IPS-18a (cell line): Measurements from ENCODE around the gene ZNF428.
"Not testable (repeated sequence)": the region's sequence is repeated elsewhere in the genome, so short reads cannot be mapped to it uniquely, and the experiment has no call there.

Experiments
- H3K27ac ChIP-seq: one replicate; pipeline ENCODE4 v1.5.1; 2013; ENCODE audit warnings: low read length
- H3K27me3 ChIP-seq: one replicate; pipeline ENCODE4 v1.6.1; 2013; ENCODE audit warnings: mild to moderate bottlenecking, low read length; ENCODE audit not compliant: control insufficient read depth, insufficient read depth
- H3K36me3 ChIP-seq: one replicate; pipeline ENCODE4 v1.6.1; 2013; ENCODE audit warnings: low read depth, low read length; ENCODE audit not compliant: control insufficient read depth
- H3K4me1 ChIP-seq: one replicate; pipeline ENCODE4 v1.6.1; 2013; ENCODE audit warnings: low read depth, low read length; ENCODE audit not compliant: control insufficient read depth
- H3K4me3 ChIP-seq: one replicate; pipeline ENCODE4 v1.5.1; 2013; ENCODE audit warnings: low read length
- H3K9ac ChIP-seq: one replicate; pipeline ENCODE4 v1.6.1; 2013; ENCODE audit warnings: mild to moderate bottlenecking, low read length, moderate library complexity
- H3K9me3 ChIP-seq: one replicate; pipeline ENCODE4 v1.6.1; 2013; ENCODE audit warnings: low read depth, low read length; ENCODE audit not compliant: control insufficient read depth

Gene ZNF428

DNA sequence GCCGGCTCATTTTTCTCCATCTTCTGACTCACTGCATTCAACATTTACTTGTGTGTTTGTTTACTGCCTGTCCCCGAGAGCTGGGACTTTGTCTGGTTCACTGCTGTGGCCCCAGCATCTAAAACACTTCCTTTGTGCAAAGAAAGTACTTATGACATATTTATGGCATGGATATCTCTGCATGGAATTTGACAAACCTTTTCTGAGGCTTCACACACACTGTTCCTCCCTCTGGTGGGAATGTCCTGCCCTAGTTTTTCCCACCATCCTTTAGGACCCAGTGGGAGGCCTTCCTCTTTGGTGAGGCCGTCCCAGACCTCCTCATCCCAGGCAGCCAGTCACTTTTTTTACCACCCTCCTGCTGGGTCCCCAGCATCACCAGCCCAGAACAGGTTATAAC lies 8.9 kb downstream of the ZNF428 start:
- peaks cover 4% of the 10 kb centered on the region for H3K36me3 ChIP-seq
- H3K27ac ChIP-seq, result no peak overlapping the region

DNA sequence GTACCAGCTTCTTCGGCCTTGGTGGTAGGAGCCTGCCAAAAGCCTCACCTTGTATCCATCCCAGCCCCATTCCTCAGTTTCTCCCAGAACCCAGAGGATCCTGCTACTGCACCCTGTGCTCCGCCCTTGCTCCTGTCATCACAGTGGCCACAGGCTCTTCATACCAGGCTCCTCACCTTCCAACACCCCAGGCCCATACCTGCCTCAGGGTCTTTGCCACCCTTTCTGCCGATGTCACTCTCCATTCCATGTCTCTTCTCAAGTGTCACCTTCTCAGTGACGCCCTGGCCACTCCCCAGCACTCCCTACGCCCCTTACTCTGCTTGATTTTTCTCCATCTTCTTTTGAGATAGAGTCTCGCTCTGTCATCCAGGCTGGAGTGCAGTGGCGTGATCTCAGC lies 9.6 kb downstream of the ZNF428 start:
- Histone ChIP-seq H3K36me3 (peaks cover 4% of the 10 kb centered on the region), H3K9ac (no peak overlapping the region), H3K9me3 (no peaks in the 10 kb centered on the region), H3K4me1 (no peaks in the 10 kb centered on the region), H3K27ac (no peak overlapping the region), H3K4me3 (no peak overlapping the region), H3K27me3 (no peaks in the 10 kb centered on the region)

More for the DNA sequence above, 8.9 kb downstream of the ZNF428 start:
- Histone ChIP-seq H3K4me3 (no peak overlapping the region), H3K9me3 (no peaks in the 10 kb centered on the region), H3K27me3 (no peaks in the 10 kb centered on the region), H3K4me1 (no peaks in the 10 kb centered on the region), H3K9ac (no peak overlapping the region)

- no peak overlapping the region for H3K27ac ChIP-seq
- H3K36me3 ChIP-seq, result no peaks in the 10 kb centered on the region
- H3K4me3 ChIP-seq, result no peak overlapping the region
- H3K9me3 ChIP-seq, result no peaks in the 10 kb centered on the region
- no peak overlapping the region for H3K9ac ChIP-seq
- H3K4me1 ChIP-seq, result no peaks in the 10 kb centered on the region
- H3K27me3 ChIP-seq, result no peaks in the 10 kb centered on the region
Measured at GRCh38 chr19:43607238-43608205, 11.9 kb downstream of the ZNF428 start.

- H3K4me3 ChIP-seq, result no peak overlapping the region
- H3K27ac ChIP-seq, result no peak overlapping the region
- no peaks in the 10 kb centered on the region for H3K9me3 ChIP-seq
- H3K9ac ChIP-seq, result no peak overlapping the region
- H3K36me3 ChIP-seq, result no peaks in the 10 kb centered on the region
- no peaks in the 10 kb centered on the region for H3K27me3 ChIP-seq
- H3K4me1 ChIP-seq, result no peaks in the 10 kb centered on the region
Measured at GRCh38 chr19:43606569-43607229, 12.7 kb downstream of the ZNF428 start.

DNA sequence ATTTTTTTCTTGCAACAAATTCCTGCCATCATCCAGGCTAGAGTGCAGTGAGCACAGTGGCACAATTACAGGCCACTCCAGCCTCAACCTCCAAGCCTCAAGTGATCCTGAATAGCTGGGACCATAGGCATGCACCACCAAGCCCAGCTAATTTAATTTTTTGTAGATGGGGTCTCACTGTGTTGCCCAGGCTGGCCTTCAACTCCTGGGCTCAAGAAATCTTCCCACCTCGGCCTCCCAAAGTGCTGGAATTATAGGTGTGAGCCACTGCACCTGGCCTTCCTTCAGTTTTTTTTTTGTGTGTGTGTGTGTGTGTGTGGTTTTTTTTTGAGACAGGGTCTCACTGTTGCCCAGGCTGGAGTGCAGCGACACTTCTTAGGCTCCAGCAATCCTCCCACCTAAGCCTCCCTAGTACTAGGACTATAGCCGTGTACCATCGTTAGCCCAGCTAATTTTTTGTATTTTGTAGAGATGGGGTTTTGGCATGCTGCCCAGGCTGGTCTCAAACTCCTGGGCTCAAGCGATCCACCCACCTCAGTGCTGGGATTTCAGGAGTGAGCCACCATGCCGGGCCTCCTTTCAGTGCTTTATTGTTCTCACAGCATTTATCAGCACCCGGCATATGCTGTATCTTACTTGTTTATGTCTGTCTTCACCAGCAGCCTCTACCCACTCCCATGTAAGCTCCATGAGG lies 13.4 kb downstream of the ZNF428 start:
- H3K27me3 ChIP-seq, result no peaks in the 10 kb centered on the region
- H3K9ac ChIP-seq, result no peak overlapping the region
- H3K27ac ChIP-seq, result no peak overlapping the region
- H3K9me3 ChIP-seq, result no peaks in the 10 kb centered on the region
- no peaks in the 10 kb centered on the region for H3K4me1 ChIP-seq
- H3K36me3 ChIP-seq, result no peaks in the 10 kb centered on the region
- H3K4me3 ChIP-seq, result no peak overlapping the region

DNA sequence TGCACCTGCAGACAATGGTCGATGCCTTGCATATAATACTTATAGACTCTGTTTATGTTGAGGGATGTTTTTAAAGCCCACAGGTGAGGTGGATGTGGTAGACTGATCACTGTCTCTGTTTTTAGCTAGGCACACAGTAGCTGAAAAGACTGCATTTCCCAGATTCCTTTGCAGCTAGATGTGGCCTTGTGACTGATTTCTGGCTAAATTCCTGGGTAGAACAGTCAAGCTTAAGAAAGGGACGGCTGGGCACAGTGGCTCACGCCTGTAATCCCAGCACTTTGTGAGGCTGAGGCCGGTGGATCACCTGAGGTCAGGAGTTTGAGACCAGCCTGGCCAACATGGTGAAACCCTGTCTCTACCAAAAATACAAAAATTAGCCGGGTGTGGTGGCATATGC lies 19.1 kb downstream of the ZNF428 start:
- not testable (repeated sequence) for H3K9ac ChIP-seq, H3K36me3 ChIP-seq, H3K27me3 ChIP-seq, H3K4me1 ChIP-seq, H3K4me3 ChIP-seq, H3K9me3 ChIP-seq, H3K27ac ChIP-seq

DNA sequence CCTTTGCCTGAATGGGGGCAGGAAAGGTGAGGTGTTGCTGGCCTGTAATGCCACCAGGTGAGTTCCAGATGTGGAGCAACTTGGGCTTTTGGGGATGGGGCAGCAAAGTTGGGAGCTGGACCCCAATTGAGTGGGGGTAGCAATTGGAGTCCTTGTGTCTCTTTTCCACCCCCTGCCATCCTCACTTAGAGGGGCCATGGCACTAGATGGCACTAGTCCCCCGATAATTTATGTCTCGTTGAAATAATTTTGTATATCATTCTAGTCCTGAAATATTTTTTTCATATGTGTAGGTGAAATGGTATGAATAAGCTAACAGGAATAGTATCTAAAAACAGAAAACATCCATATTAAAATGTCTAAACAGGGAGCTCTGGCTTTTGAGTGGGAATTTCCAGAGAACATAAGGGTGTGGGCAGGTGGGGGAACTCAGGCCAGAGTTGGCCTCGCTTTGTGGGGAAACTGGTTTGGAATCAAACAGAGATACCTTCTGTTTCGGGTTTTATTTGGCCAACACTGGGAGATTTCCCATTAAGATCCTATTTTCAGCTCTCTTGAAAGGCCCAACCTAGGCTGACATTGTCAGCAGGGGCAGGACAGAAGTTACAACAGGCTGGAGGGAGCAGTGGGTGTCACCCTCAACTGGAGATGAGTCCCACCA lies 19.7 kb downstream of the ZNF428 start:
- Histone ChIP-seq H3K4me3 (no peak overlapping the region), H3K9ac (no peak overlapping the region), H3K36me3 (peaks cover 4% of the 10 kb centered on the region), H3K9me3 (no peaks in the 10 kb centered on the region), H3K27ac (no peak overlapping the region), H3K4me1 (peaks cover 4% of the 10 kb centered on the region), H3K27me3 (no peaks in the 10 kb centered on the region)

GRCh38 chr19:43598445-43599240 lies 20.8 kb downstream of the ZNF428 start:
- Histone ChIP-seq H3K27ac (no peak overlapping the region), H3K27me3 (no peaks in the 10 kb centered on the region), H3K36me3 (peaks cover 4% of the 10 kb centered on the region), H3K4me1 (peaks cover 4% of the 10 kb centered on the region), H3K4me3 (no peak overlapping the region), H3K9ac (no peak overlapping the region), H3K9me3 (no peaks in the 10 kb centered on the region)

GRCh38 chr19:43597876-43598275 lies 21.6 kb downstream of the ZNF428 start:
- Histone ChIP-seq H3K9ac (no peak overlapping the region), H3K27ac (no peak overlapping the region), H3K4me3 (no peak overlapping the region), H3K27me3 (no peaks in the 10 kb centered on the region), H3K36me3 (peaks cover 9% of the 10 kb centered on the region), H3K9me3 (no peaks in the 10 kb centered on the region), H3K4me1 (peaks cover 4% of the 10 kb centered on the region)

GRCh38 chr19:43596842-43597461 lies 22.5 kb downstream of the ZNF428 start:
- peaks cover 9% of the 10 kb centered on the region for H3K36me3 ChIP-seq
- H3K27me3 ChIP-seq, result no peaks in the 10 kb centered on the region

More at GRCh38 chr19:43596842-43597461, 22.5 kb downstream of the ZNF428 start:
- Histone ChIP-seq H3K9me3 (no peaks in the 10 kb centered on the region), H3K27ac (peak overlapping the region; percentile 60), H3K4me1 (peaks cover 4% of the 10 kb centered on the region), H3K4me3 (peak overlapping the region; percentile 65), H3K9ac (peak overlapping the region; percentile 58)
